Measurements from ENCODE around the gene ZMYM2. TPM values are rescaled to one million over a fixed set of nuclear protein-coding genes. Genes with fewer than 3 reads are reported as not detected.

ZMYM2 gene
- total RNA-seq, 1 experiment from 2014 or later: 91.1 TPM

- peaks cover 7% of the 10 kb centered on the region for H3K4me1 Mint-ChIP-seq (ENCODE audit: low read depth, unreplicated experiment)
Observed at GRCh38 chr13:19959141-19959830, 759 bp downstream of the ZMYM2 start.

DNA sequence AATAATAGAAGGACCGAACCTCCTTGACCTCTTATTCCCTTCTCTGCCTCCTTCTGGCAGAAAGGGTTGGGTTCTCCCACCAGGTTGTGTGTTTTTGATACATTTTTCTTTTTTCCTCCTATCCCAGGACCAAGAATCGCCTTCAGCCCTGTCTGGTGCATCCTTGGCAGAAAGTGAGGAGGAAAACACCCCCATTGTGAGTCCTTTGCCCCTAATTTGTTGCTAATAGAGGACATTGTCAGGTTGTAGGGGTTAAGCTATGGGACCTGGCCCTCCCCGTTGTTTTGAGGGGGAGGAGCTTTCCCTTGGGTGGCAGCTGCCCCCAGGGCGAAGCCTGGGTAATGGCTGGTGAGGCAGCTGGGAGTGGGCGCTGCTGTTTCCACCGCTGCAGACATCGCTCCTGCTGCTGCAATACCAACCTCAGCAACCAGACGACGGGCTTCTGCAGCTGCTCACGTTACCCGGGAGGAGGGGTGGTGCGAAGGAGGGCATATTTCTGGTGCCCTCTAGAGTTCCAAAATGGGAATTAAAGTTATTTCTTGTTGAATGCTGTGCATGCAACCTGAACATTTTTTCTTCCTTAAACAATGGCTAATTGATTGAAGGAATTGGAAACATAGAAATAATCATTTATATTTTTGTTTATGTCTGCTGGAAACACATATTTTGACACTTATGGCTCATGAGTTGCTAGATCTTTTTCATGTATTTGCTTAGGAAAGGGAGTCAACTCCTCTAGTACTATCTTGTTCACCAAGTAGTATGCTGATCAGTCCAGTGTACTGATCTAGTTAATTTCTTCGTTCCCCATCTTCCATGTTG is 1.5 kb downstream of the ZMYM2 start:
- Histone ChIP-seq H3K36me3 (ENCODE audit: control insufficient read depth, insufficient read depth, low read length) (no peaks in the 10 kb centered on the region), H3K27me3 (replicated peaks; ENCODE audit: control insufficient read depth, insufficient read depth, low read length) (no peaks in the 10 kb centered on the region), H3K4me3 (ENCODE audit: low read depth, low read length) (peak overlapping the region; percentile 91), H3K9me3 (no peaks in the 10 kb centered on the region), H3K4me1 (peaks cover 5% of the 10 kb centered on the region)
- CTCF ChIA-PET: interaction anchor here (0.6 to 0.9 kb wide), 3 partner anchors 24 to 930 kb away, joined by 3 to 4 read pairs (median 4); no protein-coding TSS in a partner anchor
- no TSS peak for BruUV-seq (replicated peaks)
- intact Hi-C loops (cut with micrococcal nuclease; ENCODE audit: unreplicated experiment): loop anchor here (1.0 to 10.0 kb wide), 3 partner anchors 33 to 365 kb away; partner anchors contain the start of gene ZMYM5
- POLR2A ChIA-PET: interaction anchor here (1.1 kb wide), 1 partner anchor 96 kb away, joined by 4 read pairs; the partner anchor contains the start of gene ZMYM5
- Mint-ChIP-seq H3K27ac (ENCODE audit: unreplicated experiment) (peak overlapping the region; percentile 96), H3K36me3 (ENCODE audit: insufficient read depth, unreplicated experiment) (peaks cover 64% of the 10 kb centered on the region), H3K9me3 (ENCODE audit: unreplicated experiment) (no peaks in the 10 kb centered on the region), H3K27me3 (ENCODE audit: insufficient read depth, unreplicated experiment) (no peaks in the 10 kb centered on the region), H3K4me3 (ENCODE audit: unreplicated experiment) (peak overlapping the region; percentile 99), H3K4me1 (ENCODE audit: low read depth, unreplicated experiment) (peaks cover 7% of the 10 kb centered on the region)
- peak; percentile 91 to 94 for DNase-seq
- TF ChIP-seq CTCF (IDR thresholded peaks at IDR 0.05; ENCODE audit: insufficient read depth in 1 of 2, low read depth in 1 of 2, low read length in 1 of 2, severe bottlenecking in 1 of 2, unreplicated experiment in 1 of 2): peak; percentile 79 to 93

More at GRCh38 chr13:19959141-19959830, 759 bp downstream of the ZMYM2 start:
- ChIA-PET CTCF (interaction anchor here (0.6 to 0.9 kb wide), 3 partner anchors 25 to 930 kb away, joined by 3 to 4 read pairs (median 4); no protein-coding TSS in a partner anchor), POLR2A (interaction anchor here (1.1 kb wide), 1 partner anchor 95 kb away, joined by 4 read pairs; the partner anchor contains the start of gene ZMYM5)
- intact Hi-C loops (cut with micrococcal nuclease; ENCODE audit: unreplicated experiment): loop anchor here (2.0 to 10.0 kb wide), 2 partner anchors 96 to 364 kb away; partner anchors contain the start of gene ZMYM5
- H3K27ac Mint-ChIP-seq (ENCODE audit: unreplicated experiment): peak overlapping the region; percentile 96
- H3K36me3 Mint-ChIP-seq (ENCODE audit: insufficient read depth, unreplicated experiment): peaks cover 58% of the 10 kb centered on the region
- no peaks in the 10 kb centered on the region for H3K27me3 ChIP-seq (replicated peaks; ENCODE audit: control insufficient read depth, insufficient read depth, low read length)
- no peaks in the 10 kb centered on the region for H3K9me3 Mint-ChIP-seq (ENCODE audit: unreplicated experiment)
- peak overlapping the region; percentile 99 for H3K4me3 Mint-ChIP-seq (ENCODE audit: unreplicated experiment)
- H3K9me3 ChIP-seq: no peaks in the 10 kb centered on the region
- DNase-seq: peak; percentile 64 to 72
- BruUV-seq (replicated peaks): no TSS peak
- peak overlapping the region; percentile 91 for H3K4me3 ChIP-seq (ENCODE audit: low read depth, low read length)
- H3K27me3 Mint-ChIP-seq (ENCODE audit: insufficient read depth, unreplicated experiment): no peaks in the 10 kb centered on the region
- peak; percentile 18 to 31 for TF ChIP-seq CTCF (IDR thresholded peaks at IDR 0.05; ENCODE audit: insufficient read depth in 1 of 2, low read depth in 1 of 2, low read length in 1 of 2, severe bottlenecking in 1 of 2, unreplicated experiment in 1 of 2)
- peaks cover 5% of the 10 kb centered on the region for H3K4me1 ChIP-seq
- no peaks in the 10 kb centered on the region for H3K36me3 ChIP-seq (ENCODE audit: control insufficient read depth, insufficient read depth, low read length)

- H3K27me3 ChIP-seq (replicated peaks; ENCODE audit: control insufficient read depth, insufficient read depth, low read length): no peaks in the 10 kb centered on the region
- Mint-ChIP-seq H3K4me3 (ENCODE audit: unreplicated experiment) (peak overlapping the region; percentile 99), H3K4me1 (ENCODE audit: low read depth, unreplicated experiment) (peaks cover 7% of the 10 kb centered on the region), H3K27ac (ENCODE audit: unreplicated experiment) (no peak overlapping the region), H3K36me3 (ENCODE audit: insufficient read depth, unreplicated experiment) (peaks cover 70% of the 10 kb centered on the region), H3K9me3 (ENCODE audit: unreplicated experiment) (no peaks in the 10 kb centered on the region), H3K27me3 (ENCODE audit: insufficient read depth, unreplicated experiment) (no peaks in the 10 kb centered on the region)
- no peak for DNase-seq
- no peaks in the 10 kb centered on the region for H3K9me3 ChIP-seq
- intact Hi-C loops (cut with micrococcal nuclease; ENCODE audit: unreplicated experiment): loop anchor here (1.0 kb wide), 1 partner anchor 33 kb away; no protein-coding TSS in a partner anchor
- peaks cover 5% of the 10 kb centered on the region for H3K4me1 ChIP-seq
- BruUV-seq (replicated peaks): TSS peak; percentile 30
- ChIA-PET POLR2A (interaction anchor here (1.1 kb wide), 1 partner anchor 97 kb away, joined by 4 read pairs; the partner anchor contains the start of gene ZMYM5), CTCF (interaction anchor here (0.9 kb wide), 1 partner anchor 33 kb away, joined by 4 read pairs; no protein-coding TSS in a partner anchor)
- no peak for TF ChIP-seq CTCF (IDR thresholded peaks at IDR 0.05; ENCODE audit: insufficient read depth in 1 of 2, low read depth in 1 of 2, low read length in 1 of 2, severe bottlenecking in 1 of 2, unreplicated experiment in 1 of 2)
- peak overlapping the region; percentile 26 for H3K4me3 ChIP-seq (ENCODE audit: low read depth, low read length)
- H3K36me3 ChIP-seq (ENCODE audit: control insufficient read depth, insufficient read depth, low read length): no peaks in the 10 kb centered on the region; the same call in 1 of the 2 replicates
Observed at GRCh38 chr13:19960653-19960976, 2.1 kb downstream of the ZMYM2 start.

Measured in Caco-2 (cell line).